ENCODE data around the gene SLC22A5. TPM values are rescaled to one million over a fixed set of nuclear protein-coding genes. Genes with fewer than 3 reads are reported as not detected.

SLC22A5 gene
- total and polyA plus RNA-seq, 2 donors (not counting 3 experiments of a cell fraction or from before 2014, with no cell fraction given) = 3.6 to 9.3 TPM

- Histone ChIP-seq H3K36me3 (ENCODE audit: control insufficient read depth in 2 of 2, extremely low read depth in 1 of 2, insufficient read depth in 2 of 2, low read length in 2 of 2) (no peaks in the 10 kb centered on the region), H4K20me1 (replicated peaks; ENCODE audit: control insufficient read depth, extremely low read depth, insufficient read depth, low read length) (no peaks in the 10 kb centered on the region), H3K27me3 (ENCODE audit: control insufficient read depth in 2 of 2, insufficient read depth in 2 of 2, low read length in 2 of 2) (peaks cover 2 to 6% of the 10 kb centered on the region in 2 experiments), H3K4me1 (ENCODE audit: control insufficient read depth, extremely low read depth, insufficient read depth, low read length) (no peaks in the 10 kb centered on the region), H3K9ac (replicated peaks; ENCODE audit: extremely low read depth, insufficient read depth, low read length) (no peak overlapping the region), H3K9me3 (replicated peaks; ENCODE audit: control insufficient read depth, insufficient read depth, low read length) (no peaks in the 10 kb centered on the region), H2AFZ (ENCODE audit: low read depth, low read length) (no peak overlapping the region), H3K4me2 (ENCODE audit: insufficient read depth, low read length) (no peak overlapping the region), H3K9me1 (replicated peaks; ENCODE audit: control insufficient read depth, extremely low read depth, insufficient read depth, low read length) (no peaks in the 10 kb centered on the region), H3K27ac (ENCODE audit: insufficient read depth, low read depth, low read length) (no peak overlapping the region), H3K79me2 (ENCODE audit: control insufficient read depth, insufficient read depth, low read length) (no peaks in the 10 kb centered on the region), H3K4me3 (replicated peaks in 1 of 3; ENCODE audit: insufficient read depth in 1 of 3, low read depth in 1 of 3, low read length in 3 of 3) (no peak overlapping the region)
- intact Hi-C loops (cut with micrococcal nuclease) = no loop called here
- TF ChIP-seq MYC (IDR thresholded peaks at IDR 0.05; ENCODE audit: low read depth, low read length) (no peak), GATA2 (IDR thresholded peaks at IDR 0.05; ENCODE audit: insufficient read depth, insufficient read length, low read depth, low read length) (no peak), MAX (IDR thresholded peaks at IDR 0.05; ENCODE audit: insufficient read depth, insufficient read length) (no peak), POLR2A (IDR thresholded peaks at IDR 0.05; ENCODE audit: low read depth, low read length) (no peak), EZH2 (IDR thresholded peaks at IDR 0.05; ENCODE audit: borderline replicate concordance, low read depth, low read length, severe bottlenecking) (no peak)
- TF ChIP-seq, protein P1, sequence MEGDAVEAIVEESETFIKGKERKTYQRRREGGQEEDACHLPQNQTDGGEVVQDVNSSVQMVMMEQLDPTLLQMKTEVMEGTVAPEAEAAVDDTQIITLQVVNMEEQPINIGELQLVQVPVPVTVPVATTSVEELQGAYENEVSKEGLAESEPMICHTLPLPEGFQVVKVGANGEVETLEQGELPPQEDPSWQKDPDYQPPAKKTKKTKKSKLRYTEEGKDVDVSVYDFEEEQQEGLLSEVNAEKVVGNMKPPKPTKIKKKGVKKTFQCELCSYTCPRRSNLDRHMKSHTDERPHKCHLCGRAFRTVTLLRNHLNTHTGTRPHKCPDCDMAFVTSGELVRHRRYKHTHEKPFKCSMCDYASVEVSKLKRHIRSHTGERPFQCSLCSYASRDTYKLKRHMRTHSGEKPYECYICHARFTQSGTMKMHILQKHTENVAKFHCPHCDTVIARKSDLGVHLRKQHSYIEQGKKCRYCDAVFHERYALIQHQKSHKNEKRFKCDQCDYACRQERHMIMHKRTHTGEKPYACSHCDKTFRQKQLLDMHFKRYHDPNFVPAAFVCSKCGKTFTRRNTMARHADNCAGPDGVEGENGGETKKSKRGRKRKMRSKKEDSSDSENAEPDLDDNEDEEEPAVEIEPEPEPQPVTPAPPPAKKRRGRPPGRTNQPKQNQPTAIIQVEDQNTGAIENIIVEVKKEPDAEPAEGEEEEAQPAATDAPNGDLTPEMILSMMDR (IDR thresholded peaks at IDR 0.05; ENCODE audit: extremely low read depth in 1 of 2, insufficient read depth in 1 of 2, low read depth in 1 of 2, low read length in 2 of 2) = no peak
- POLR2A ChIA-PET = no interaction called here
- CTCF ChIA-PET = no interaction called here
- no peak for FAIRE-seq
- dilution Hi-C loops (cut with MboI; ENCODE audit: extremely low pct_ligation_motif_present, low sequenced_read_pairs) = no loop called here
- no TSS peak for BruUV-seq (replicated peaks)
- DNase-seq (ENCODE audit: low read depth, low spot score) = no peak
These were observed 16.0 kb upstream of the SLC22A5 start for GRCh38 chr5:132353486-132353995.
